Measurements from ENCODE around the gene ZNRD2.

Gene ZNRD2

GRCh38 chr11:65611028-65611757, 40.9 kb downstream of the ZNRD2 start:
- TF ChIP-seq, protein P1, sequence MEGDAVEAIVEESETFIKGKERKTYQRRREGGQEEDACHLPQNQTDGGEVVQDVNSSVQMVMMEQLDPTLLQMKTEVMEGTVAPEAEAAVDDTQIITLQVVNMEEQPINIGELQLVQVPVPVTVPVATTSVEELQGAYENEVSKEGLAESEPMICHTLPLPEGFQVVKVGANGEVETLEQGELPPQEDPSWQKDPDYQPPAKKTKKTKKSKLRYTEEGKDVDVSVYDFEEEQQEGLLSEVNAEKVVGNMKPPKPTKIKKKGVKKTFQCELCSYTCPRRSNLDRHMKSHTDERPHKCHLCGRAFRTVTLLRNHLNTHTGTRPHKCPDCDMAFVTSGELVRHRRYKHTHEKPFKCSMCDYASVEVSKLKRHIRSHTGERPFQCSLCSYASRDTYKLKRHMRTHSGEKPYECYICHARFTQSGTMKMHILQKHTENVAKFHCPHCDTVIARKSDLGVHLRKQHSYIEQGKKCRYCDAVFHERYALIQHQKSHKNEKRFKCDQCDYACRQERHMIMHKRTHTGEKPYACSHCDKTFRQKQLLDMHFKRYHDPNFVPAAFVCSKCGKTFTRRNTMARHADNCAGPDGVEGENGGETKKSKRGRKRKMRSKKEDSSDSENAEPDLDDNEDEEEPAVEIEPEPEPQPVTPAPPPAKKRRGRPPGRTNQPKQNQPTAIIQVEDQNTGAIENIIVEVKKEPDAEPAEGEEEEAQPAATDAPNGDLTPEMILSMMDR (IDR thresholded peaks at IDR 0.05; ENCODE audit: borderline replicate concordance, control extremely low read depth, extremely low read depth, insufficient read depth, missing control alignments): no peak
- no peak for DNase-seq (ENCODE audit: low spot score)
- in situ Hi-C loops (cut with MboI; ENCODE audit: low sequenced_read_pairs, unreplicated experiment): no loop called here

GRCh38 chr11:65611758-65612603, 41.7 kb downstream of the ZNRD2 start:
- DNase-seq (ENCODE audit: low spot score): no peak
- in situ Hi-C loops (cut with MboI; ENCODE audit: low sequenced_read_pairs, unreplicated experiment): no loop called here
- TF ChIP-seq, protein P1 (IDR thresholded peaks at IDR 0.05; ENCODE audit: borderline replicate concordance, control extremely low read depth, extremely low read depth, insufficient read depth, missing control alignments): no peak

DNA sequence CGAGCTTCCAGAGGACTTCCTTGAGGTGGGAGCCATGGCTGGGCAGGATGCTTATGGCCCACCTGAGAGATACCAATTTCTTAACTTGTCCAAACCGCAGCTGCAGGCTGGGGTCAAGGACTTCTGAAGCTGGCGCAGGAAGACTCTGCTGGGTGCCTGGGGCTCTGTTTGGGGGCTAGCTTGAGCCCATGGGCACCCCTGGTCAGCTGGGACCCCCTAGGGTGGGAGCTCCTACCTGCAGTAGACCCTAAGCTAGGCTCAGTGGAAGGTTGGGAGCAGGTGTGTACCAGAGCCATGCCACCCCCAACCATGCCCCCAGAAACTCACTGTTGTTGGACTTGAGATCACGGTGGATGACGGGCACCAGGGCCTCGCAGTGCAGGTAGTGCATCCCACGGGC, 42.4 kb downstream of the ZNRD2 start:
- TF ChIP-seq, protein P1 (IDR thresholded peaks at IDR 0.05; ENCODE audit: borderline replicate concordance, control extremely low read depth, extremely low read depth, insufficient read depth, missing control alignments): no peak
- in situ Hi-C loops (cut with MboI; ENCODE audit: low sequenced_read_pairs, unreplicated experiment): no loop called here
- DNase-seq (ENCODE audit: low spot score): no peak

GRCh38 chr11:65613091-65613928, 43.0 kb downstream of the ZNRD2 start:
- TF ChIP-seq, protein P1 (IDR thresholded peaks at IDR 0.05; ENCODE audit: borderline replicate concordance, control extremely low read depth, extremely low read depth, insufficient read depth, missing control alignments): no peak
- no peak for DNase-seq (ENCODE audit: low spot score)
- in situ Hi-C loops (cut with MboI; ENCODE audit: low sequenced_read_pairs, unreplicated experiment): no loop called here

DNA sequence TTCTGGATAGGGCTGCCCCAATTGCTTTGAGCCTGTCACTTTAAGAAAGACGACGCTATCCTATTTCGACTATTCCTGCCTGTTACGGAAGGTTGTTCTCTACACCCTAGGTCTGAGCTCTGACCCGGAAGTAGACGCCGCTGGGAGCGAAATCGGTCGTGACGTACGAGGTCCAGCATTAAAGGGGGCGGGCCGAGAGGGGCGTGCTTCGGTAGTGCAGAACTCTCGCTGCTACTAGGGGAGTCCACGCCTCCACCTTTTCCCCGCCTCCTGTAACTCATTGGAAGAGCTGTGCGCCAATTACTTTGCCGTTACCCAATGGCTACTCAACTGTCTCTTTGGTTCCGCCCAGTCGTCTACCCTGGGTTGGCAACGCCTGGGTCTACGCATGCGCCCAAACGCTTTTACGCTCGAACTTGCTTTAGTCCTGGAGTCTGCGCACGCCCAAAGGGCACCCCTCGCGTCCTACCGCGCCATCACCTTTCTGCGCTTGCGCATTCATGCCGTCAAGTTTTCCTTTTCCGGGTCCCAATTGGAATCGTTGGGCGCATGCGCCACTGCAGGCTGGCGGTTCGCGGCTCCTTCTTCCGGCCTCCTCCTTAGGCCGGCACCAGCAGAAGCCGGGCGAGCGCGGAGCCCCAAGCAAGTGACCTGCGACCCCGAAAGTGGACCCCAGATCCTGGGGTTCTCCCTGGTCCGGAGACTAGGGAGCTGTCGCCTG, 45.1 kb downstream of the ZNRD2 start, which contains the start of gene PCNX3:
PCNX3 (plus strand) TSS at position 548 of the 721 bp plus-strand sequence. CDS start 536 bp downstream, outside the sequence.
- in situ Hi-C loops (cut with MboI; ENCODE audit: low sequenced_read_pairs, unreplicated experiment): no loop called here
- TF ChIP-seq, protein P1 (IDR thresholded peaks at IDR 0.05; ENCODE audit: borderline replicate concordance, control extremely low read depth, extremely low read depth, insufficient read depth, missing control alignments): no peak
- DNase-seq (ENCODE audit: low spot score): peak; percentile 100

Measured in GM13976 (cell line).